MM.1S (cell line): Measurements from ENCODE around the gene ITCH.

Experiments
- DNase-seq: peaks from one replicate; pipeline ENCODE4 v3.0.0-alpha.2; 2015
- H2AFZ ChIP-seq: fragments of 300-600 bp; sonication (generic); 2 replicates; pipeline ENCODE4 v1.6.0; 2016; ENCODE audit warnings: antibody characterized with exemption, low read length
- H3F3A ChIP-seq: fragments of 300-600 bp; sonication (generic); 2 replicates; pipeline ENCODE4 v1.6.1; 2016; ENCODE audit warnings: mild to moderate bottlenecking, antibody characterized with exemption, low read length, moderate library complexity, mixed read lengths; ENCODE audit not compliant: insufficient read depth
- H3K27ac ChIP-seq: fragments of 300-600 bp; sonication (generic); 2 replicates; pipeline ENCODE4 v1.5.1; 2016; ENCODE audit warnings: mild to moderate bottlenecking, low read length
- H3K27me3 ChIP-seq: fragments of 300-600 bp; sonication (generic); replicated peaks from 2 replicates; pipeline ENCODE4 v1.6.0; 2016; ENCODE audit warnings: low read length; ENCODE audit not compliant: insufficient read depth
- H3K36me3 ChIP-seq: fragments of 300-600 bp; sonication (generic); replicated peaks from 2 replicates; pipeline ENCODE4 v1.6.1; 2016; ENCODE audit warnings: mild to moderate bottlenecking, low read length, mixed read lengths; ENCODE audit not compliant: insufficient read depth
- H3K4me1 ChIP-seq: fragments of 300-600 bp; sonication (generic); 2 replicates; pipeline ENCODE4 v1.6.1; 2016; ENCODE audit warnings: low read length, mixed read lengths
- H3K4me2 ChIP-seq: fragments of 300-600 bp; sonication (generic); 2 replicates; pipeline ENCODE4 v1.6.0; 2016; ENCODE audit warnings: low read depth, low read length
- H3K4me3 ChIP-seq: fragments of 300-600 bp; sonication (generic); 2 replicates; pipeline ENCODE4 v1.5.1; 2016; ENCODE audit warnings: low read length, mixed read lengths
- H3K79me2 ChIP-seq: fragments of 300-600 bp; sonication (generic); 2 replicates; pipeline ENCODE4 v1.6.1; 2016; ENCODE audit warnings: mixed run types, low read length, mixed read lengths
- H3K9ac ChIP-seq: fragments of 300-600 bp; sonication (generic); 2 replicates; pipeline ENCODE4 v1.6.1; 2016; ENCODE audit warnings: low read length, mixed read lengths
- H3K9me2 ChIP-seq: fragments of 300-600 bp; sonication (generic); replicated peaks from 2 replicates; pipeline ENCODE4 v1.6.1; 2016; ENCODE audit warnings: mild to moderate bottlenecking, low read length, mixed read lengths; ENCODE audit not compliant: insufficient read depth
- H3K9me3 ChIP-seq: fragments of 300-600 bp; sonication (generic); replicated peaks from 2 replicates; pipeline ENCODE4 v1.6.1; 2016; ENCODE audit warnings: mild to moderate bottlenecking, low read length, mixed read lengths; ENCODE audit not compliant: insufficient read depth
- H4K20me1 ChIP-seq: fragments of 300-600 bp; sonication (generic); 2 replicates; pipeline ENCODE4 v1.6.1; 2016; ENCODE audit warnings: mild to moderate bottlenecking, low read length, moderate library complexity, mixed read lengths; ENCODE audit not compliant: insufficient read depth
- EZH2 ChIP-seq: fragments of 300-600 bp; sonication (generic); optimal IDR thresholded peaks from 2 replicates; pipeline ENCODE3; 2017; ENCODE audit warnings: low read depth, mild to moderate bottlenecking, antibody characterized with exemption, low read length, mixed read lengths
- EZH2phosphoT487 ChIP-seq: fragments of 300-600 bp; sonication (generic); IDR thresholded peaks from 2 replicates; pipeline ENCODE4 v1.6.1; 2018; ENCODE audit warnings: antibody characterized with exemption, low read length
- TF ChIP-seq, protein P1 (sequence below): fragments of 300-600 bp; sonication (generic); IDR thresholded peaks from 2 replicates; pipeline ENCODE4 v1.5.1; 2016; ENCODE audit warnings: antibody characterized with exemption, low read length, mixed read lengths

The ITCH gene

DNA sequence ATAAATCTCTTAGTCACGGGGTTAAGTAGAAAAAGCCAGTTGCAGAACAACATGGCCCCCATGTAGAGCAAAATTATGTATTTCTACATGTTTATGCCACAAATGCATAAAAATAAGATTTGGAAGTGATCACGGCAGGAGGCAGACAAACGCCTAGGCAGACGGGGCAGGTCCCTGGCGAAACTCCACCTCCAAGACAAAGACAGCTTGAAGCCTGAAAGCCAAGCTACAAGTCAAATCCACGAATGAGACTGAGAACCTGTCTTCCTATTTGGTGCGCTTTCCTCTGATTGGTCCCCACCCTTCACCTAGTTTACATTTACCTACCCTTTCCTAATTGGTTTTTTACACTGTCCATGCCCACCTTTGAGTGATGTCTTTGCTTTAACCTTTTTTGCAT, 31.2 kb upstream of the ITCH start:
- no peaks in the 10 kb centered on the region for H3F3A ChIP-seq
- TF ChIP-seq EZH2, result no peak
- TF ChIP-seq, protein P1, sequence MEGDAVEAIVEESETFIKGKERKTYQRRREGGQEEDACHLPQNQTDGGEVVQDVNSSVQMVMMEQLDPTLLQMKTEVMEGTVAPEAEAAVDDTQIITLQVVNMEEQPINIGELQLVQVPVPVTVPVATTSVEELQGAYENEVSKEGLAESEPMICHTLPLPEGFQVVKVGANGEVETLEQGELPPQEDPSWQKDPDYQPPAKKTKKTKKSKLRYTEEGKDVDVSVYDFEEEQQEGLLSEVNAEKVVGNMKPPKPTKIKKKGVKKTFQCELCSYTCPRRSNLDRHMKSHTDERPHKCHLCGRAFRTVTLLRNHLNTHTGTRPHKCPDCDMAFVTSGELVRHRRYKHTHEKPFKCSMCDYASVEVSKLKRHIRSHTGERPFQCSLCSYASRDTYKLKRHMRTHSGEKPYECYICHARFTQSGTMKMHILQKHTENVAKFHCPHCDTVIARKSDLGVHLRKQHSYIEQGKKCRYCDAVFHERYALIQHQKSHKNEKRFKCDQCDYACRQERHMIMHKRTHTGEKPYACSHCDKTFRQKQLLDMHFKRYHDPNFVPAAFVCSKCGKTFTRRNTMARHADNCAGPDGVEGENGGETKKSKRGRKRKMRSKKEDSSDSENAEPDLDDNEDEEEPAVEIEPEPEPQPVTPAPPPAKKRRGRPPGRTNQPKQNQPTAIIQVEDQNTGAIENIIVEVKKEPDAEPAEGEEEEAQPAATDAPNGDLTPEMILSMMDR, result no peak
- TF ChIP-seq EZH2phosphoT487, result no peak
- H3K4me1 ChIP-seq, result no peaks in the 10 kb centered on the region
- H4K20me1 ChIP-seq, result no peaks in the 10 kb centered on the region
- no peak for DNase-seq
- no peaks in the 10 kb centered on the region for H3K36me3 ChIP-seq
- H3K4me3 ChIP-seq, result no peak overlapping the region
- H3K9me3 ChIP-seq, result no peaks in the 10 kb centered on the region
- H2AFZ ChIP-seq, result no peak overlapping the region
- no peak overlapping the region for H3K9ac ChIP-seq
- H3K27me3 ChIP-seq, result no peaks in the 10 kb centered on the region
- H3K27ac ChIP-seq, result no peak overlapping the region
- no peaks in the 10 kb centered on the region for H3K9me2 ChIP-seq
- no peaks in the 10 kb centered on the region for H3K79me2 ChIP-seq
- no peak overlapping the region for H3K4me2 ChIP-seq

GRCh38 chr20:34332262-34332920, 30.7 kb upstream of the ITCH start:
- Histone ChIP-seq H3K79me2 (no peaks in the 10 kb centered on the region), H3K9me2 (no peaks in the 10 kb centered on the region)

GRCh38 chr20:34333786-34334185, 29.3 kb upstream of the ITCH start:
- Histone ChIP-seq H3K27me3 (no peaks in the 10 kb centered on the region), H3K27ac (no peak overlapping the region), H3K4me1 (no peaks in the 10 kb centered on the region), H3K9me3 (no peaks in the 10 kb centered on the region), H3K79me2 (no peaks in the 10 kb centered on the region), H3K9ac (no peak overlapping the region), H3K36me3 (no peaks in the 10 kb centered on the region), H3K9me2 (no peaks in the 10 kb centered on the region), H4K20me1 (no peaks in the 10 kb centered on the region), H2AFZ (no peak overlapping the region), H3K4me3 (no peak overlapping the region), H3K4me2 (no peak overlapping the region), H3F3A (no peaks in the 10 kb centered on the region)
- TF ChIP-seq EZH2phosphoT487 (no peak), EZH2 (no peak)
- TF ChIP-seq, protein P1, result no peak
- DNase-seq, result no peak

More at GRCh38 chr20:34332262-34332920, 30.7 kb upstream of the ITCH start:
- H3F3A ChIP-seq, result no peaks in the 10 kb centered on the region
- DNase-seq, result no peak
- no peaks in the 10 kb centered on the region for H3K9me3 ChIP-seq
- no peaks in the 10 kb centered on the region for H3K36me3 ChIP-seq
- no peaks in the 10 kb centered on the region for H3K4me1 ChIP-seq
- H3K9ac ChIP-seq, result no peak overlapping the region
- no peak overlapping the region for H3K4me2 ChIP-seq
- H3K4me3 ChIP-seq, result no peak overlapping the region
- TF ChIP-seq, protein P1, result no peak
- TF ChIP-seq EZH2 (no peak), EZH2phosphoT487 (no peak)
- no peak overlapping the region for H3K27ac ChIP-seq
- H2AFZ ChIP-seq, result no peak overlapping the region
- no peaks in the 10 kb centered on the region for H4K20me1 ChIP-seq
- no peaks in the 10 kb centered on the region for H3K27me3 ChIP-seq
